PC-3 (cell line): ENCODE data around the gene NES.

ENCODE experiments used
- EZH2 ChIP-seq: fragments of 300-600 bp; sonication (generic); IDR thresholded peaks from one replicate; pipeline ENCODE4 v1.6.1; 2017; ENCODE audit warnings: antibody characterized with exemption, mild to moderate bottlenecking, low read length; ENCODE audit not compliant: unreplicated experiment
- EZH2phosphoT487 ChIP-seq: fragments of 300-600 bp; sonication (generic); IDR thresholded peaks from 2 replicates; pipeline ENCODE4 v1.6.1; 2018; ENCODE audit warnings: mild to moderate bottlenecking, antibody characterized with exemption, low read length, borderline replicate concordance
- TF ChIP-seq, protein P1 (sequence below): fragments of 300-600 bp; sonication (generic); conservative IDR thresholded peaks from 2 replicates; pipeline ENCODE4 v1.5.1; 2017; ENCODE audit warnings: antibody characterized with exemption, low read depth, mild to moderate bottlenecking, low read length

- TF ChIP-seq, protein P1, sequence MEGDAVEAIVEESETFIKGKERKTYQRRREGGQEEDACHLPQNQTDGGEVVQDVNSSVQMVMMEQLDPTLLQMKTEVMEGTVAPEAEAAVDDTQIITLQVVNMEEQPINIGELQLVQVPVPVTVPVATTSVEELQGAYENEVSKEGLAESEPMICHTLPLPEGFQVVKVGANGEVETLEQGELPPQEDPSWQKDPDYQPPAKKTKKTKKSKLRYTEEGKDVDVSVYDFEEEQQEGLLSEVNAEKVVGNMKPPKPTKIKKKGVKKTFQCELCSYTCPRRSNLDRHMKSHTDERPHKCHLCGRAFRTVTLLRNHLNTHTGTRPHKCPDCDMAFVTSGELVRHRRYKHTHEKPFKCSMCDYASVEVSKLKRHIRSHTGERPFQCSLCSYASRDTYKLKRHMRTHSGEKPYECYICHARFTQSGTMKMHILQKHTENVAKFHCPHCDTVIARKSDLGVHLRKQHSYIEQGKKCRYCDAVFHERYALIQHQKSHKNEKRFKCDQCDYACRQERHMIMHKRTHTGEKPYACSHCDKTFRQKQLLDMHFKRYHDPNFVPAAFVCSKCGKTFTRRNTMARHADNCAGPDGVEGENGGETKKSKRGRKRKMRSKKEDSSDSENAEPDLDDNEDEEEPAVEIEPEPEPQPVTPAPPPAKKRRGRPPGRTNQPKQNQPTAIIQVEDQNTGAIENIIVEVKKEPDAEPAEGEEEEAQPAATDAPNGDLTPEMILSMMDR: no peak
- TF ChIP-seq EZH2 (no peak), EZH2phosphoT487 (no peak)
These were observed 5.4 kb downstream of the NES start for GRCh38 chr1:156671804-156672203.
